HFF-Myc (cell line): ENCODE results near the gene GSTP1.
"Not testable (repeated sequence)": the region's sequence is repeated elsewhere in the genome, so short reads cannot be mapped to it uniquely, and the experiment has no call there.

ENCODE experiments used
- DNase-seq: peaks from one replicate; pipeline ENCODE4 v3.0.0-alpha.2; 2011; ENCODE audit warnings: low read depth; ENCODE audit errors: extremely low read depth
- H3K4me3 ChIP-seq: replicated peaks from 2 replicates; pipeline ENCODE4 v1.5.1; 2011; ENCODE audit warnings: low read depth, mild to moderate bottlenecking, control low read depth, low read length
- CTCF ChIP-seq: IDR thresholded peaks from 2 replicates; pipeline ENCODE4 v1.5.1; 2012; ENCODE audit warnings: mild to moderate bottlenecking, low read depth, low read length, control low read depth; ENCODE audit errors: missing control alignments

The GSTP1 gene

GRCh38 chr11:67615728-67616430 lies 32.3 kb downstream of the GSTP1 start:
- DNase-seq = no peak
- TF ChIP-seq CTCF = no peak
- no peak overlapping the region for H3K4me3 ChIP-seq

GRCh38 chr11:67616431-67617242 lies 33.0 kb downstream of the GSTP1 start:
- TF ChIP-seq CTCF = no peak
- no peak overlapping the region for H3K4me3 ChIP-seq
- DNase-seq = no peak

- no peak for DNase-seq
- H3K4me3 ChIP-seq = no peak overlapping the region
- no peak for TF ChIP-seq CTCF
Observed at GRCh38 chr11:67617243-67617953, 33.8 kb downstream of the GSTP1 start.

GRCh38 chr11:67618901-67619659 lies 35.5 kb downstream of the GSTP1 start:
- DNase-seq, H3K4me3 ChIP-seq: not testable (repeated sequence)

- H3K4me3 ChIP-seq, DNase-seq: not testable (repeated sequence)
Observed at GRCh38 chr11:67619683-67620618, 36.3 kb downstream of the GSTP1 start.

- H3K4me3 ChIP-seq = not testable (repeated sequence)
Observed at GRCh38 chr11:67620621-67621020, 37.0 kb downstream of the GSTP1 start.

GRCh38 chr11:67621928-67622327 lies 38.3 kb downstream of the GSTP1 start:
- DNase-seq, H3K4me3 ChIP-seq: not testable (repeated sequence)

More at GRCh38 chr11:67620621-67621020, 37.0 kb downstream of the GSTP1 start:
- not testable (repeated sequence) for DNase-seq

- H3K4me3 ChIP-seq, DNase-seq: not testable (repeated sequence)
Observed at GRCh38 chr11:67622905-67623304, 39.3 kb downstream of the GSTP1 start.

- H3K4me3 ChIP-seq, DNase-seq: not testable (repeated sequence)
Observed at GRCh38 chr11:67623795-67624194, 40.2 kb downstream of the GSTP1 start.

- not testable (repeated sequence) for DNase-seq, H3K4me3 ChIP-seq
Observed at GRCh38 chr11:67626131-67626833, 42.7 kb downstream of the GSTP1 start.
